Myocyte (in vitro differentiated cells): ENCODE measurements around the gene EFNB1. TPM values are rescaled to one million over a fixed set of nuclear protein-coding genes. Genes with fewer than 3 reads are reported as not detected.

Experiments used
- DNase-seq: peaks from one replicate; pipeline ENCODE4 v3.0.0-alpha.2; 2012; ENCODE audit warnings: low read depth
- total RNA-seq: library from RNA; depleted of rRNA; stranded (reverse); fragments of >200 nt; gene quantifications from 2 replicates; pipeline ENCODE4 v1.2.3, GENCODE V29; 2014

Gene EFNB1
- total RNA-seq, 1 donor from 2014 or later = 4.8 TPM

- peak; percentile 35 for DNase-seq
These were observed 14.2 kb downstream of the EFNB1 start for GRCh38 chrX:68842781-68843581.

DNA sequence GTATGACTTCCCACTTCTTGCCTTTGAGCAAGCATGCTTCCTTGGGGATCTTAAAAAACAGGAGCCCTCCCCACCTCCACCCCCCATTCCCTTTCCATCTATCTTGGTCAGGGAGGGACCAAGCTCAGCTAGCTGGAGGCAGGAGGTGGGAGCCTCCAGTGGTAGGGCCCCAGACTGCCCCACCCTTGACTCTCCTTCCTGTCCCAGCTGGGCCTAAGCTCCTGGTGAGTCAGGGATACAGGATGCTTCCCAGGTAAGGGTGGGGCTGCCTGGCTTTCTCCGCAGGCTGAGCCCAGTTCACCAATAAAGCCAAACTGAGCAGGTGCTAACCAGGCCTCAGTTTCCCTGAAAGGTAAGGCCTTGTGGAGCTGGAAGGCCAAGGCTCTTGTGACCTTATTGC lies 15.2 kb downstream of the EFNB1 start:
- DNase-seq = no peak

DNA sequence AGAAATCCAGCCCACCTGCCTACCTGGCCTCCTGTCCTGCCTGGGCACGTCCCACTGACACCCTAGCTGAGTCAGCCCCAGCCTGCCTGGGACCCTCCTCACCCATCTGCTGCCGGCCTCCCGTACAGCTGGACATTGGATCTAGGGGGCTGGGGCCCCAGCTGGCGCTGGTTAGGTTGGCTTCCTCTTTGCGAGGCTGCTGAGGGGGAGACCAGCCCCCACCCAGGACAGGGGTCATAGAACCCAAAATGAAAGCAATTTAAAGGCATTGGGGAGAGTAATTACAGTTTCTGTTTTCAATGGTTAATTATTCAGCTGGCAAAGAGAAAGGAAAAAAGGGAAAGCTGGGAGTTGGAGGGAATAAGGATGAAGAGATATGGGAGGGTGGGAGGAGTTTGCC lies 15.8 kb downstream of the EFNB1 start:
- DNase-seq = no peak

DNA sequence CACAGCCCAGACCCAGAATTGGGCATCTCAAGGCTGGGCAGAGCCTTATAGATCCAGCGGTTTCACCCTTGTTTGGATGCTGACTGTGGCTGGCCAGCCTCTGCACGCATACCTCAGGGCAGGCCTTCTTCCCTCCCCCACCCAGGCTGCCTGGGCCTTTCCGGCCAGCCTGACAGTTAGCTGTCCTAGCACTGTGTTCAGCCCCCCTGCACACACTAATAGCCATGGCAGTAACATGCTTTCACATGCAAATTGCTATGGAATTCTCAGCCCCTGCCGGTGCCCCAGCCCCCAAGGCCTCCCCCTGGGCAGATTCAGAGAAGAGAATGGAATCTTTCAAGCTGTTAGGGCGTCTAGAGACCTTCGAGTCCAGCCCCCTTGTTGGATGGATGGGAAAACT lies 17.7 kb downstream of the EFNB1 start:
- no peak for DNase-seq

GRCh38 chrX:68847172-68847571 lies 18.4 kb downstream of the EFNB1 start:
- DNase-seq = no peak

- DNase-seq = no peak
These were observed 19.5 kb downstream of the EFNB1 start for GRCh38 chrX:68848189-68848940.

DNA sequence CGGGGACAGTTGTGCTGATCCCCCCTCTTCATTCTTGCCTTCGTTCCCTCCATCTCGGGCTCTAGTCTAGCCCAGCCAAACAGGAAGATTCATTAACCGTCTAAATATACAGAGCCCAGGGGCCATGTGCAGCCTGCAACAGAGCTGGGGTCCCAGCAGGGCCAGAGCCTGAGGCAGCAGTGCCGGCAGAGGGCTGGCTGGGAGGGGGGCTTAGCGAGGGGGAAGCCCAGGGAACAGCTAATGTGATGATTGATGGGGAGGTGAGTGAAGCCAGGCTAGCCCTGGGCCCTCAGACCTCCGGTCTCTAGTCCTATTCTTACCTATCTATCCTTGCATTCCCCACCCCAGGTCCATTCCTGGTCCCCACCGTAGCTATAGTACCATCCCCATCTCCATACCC lies 22.3 kb downstream of the EFNB1 start:
- DNase-seq = no peak

- no peak for DNase-seq
These were observed 23.2 kb downstream of the EFNB1 start for GRCh38 chrX:68852046-68852445.

DNA sequence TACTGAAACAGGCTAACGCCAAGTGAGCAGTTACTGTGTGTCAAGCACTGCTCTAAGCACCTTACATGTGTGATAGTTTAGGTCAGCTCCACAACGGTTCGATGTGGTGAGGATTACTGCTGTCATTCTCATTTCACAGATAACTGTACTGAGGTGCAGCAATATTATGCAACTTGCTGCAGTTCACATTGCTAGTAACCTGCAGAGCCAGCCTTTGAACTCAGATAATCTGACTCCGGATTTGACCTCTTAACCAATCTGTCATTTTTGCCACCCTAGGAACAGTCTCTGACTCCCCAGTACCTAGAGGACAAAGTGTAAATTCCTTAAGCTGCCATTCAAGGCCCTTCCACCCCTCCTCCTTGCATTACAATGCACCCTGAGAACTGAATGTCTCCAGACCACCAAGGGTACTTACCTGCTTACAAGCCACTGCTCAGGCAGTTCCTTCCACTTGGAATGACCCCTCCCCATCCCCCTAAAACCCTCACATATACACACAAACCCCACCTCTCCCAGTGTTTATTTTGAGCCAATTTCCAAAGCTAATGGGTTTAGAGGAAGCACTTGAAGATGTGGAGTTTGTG lies 24.9 kb downstream of the EFNB1 start:
- no peak for DNase-seq

- no peak for DNase-seq
These were observed 36.5 kb downstream of the EFNB1 start for GRCh38 chrX:68865300-68865699.

GRCh38 chrX:68865926-68866325 lies 37.1 kb downstream of the EFNB1 start:
- DNase-seq = no peak

- DNase-seq = peak; percentile 0
These were observed 38.8 kb downstream of the EFNB1 start for GRCh38 chrX:68867458-68868112.

GRCh38 chrX:68868316-68868715 lies 39.5 kb downstream of the EFNB1 start:
- peak; percentile 0 for DNase-seq

- DNase-seq = no peak
These were observed 40.3 kb downstream of the EFNB1 start for GRCh38 chrX:68868902-68869800.

DNA sequence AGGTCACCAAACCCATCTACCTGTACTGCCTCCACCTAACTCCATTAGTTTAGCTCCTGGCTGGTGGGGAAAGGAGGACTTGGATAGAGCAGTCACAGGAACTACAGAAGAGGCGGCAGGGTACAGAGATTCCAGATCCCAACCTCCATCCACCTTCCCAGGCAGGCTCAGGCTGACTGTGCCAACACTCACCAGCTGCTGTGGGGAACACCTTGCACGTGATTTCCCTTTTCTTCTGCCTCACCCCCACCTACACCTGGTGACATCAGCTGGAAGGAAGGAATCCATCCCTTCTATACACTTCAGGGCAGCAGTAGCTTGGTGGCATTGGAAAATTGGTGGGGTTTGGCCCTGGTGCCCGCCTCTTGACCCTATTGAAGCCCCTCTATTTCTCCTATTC lies 41.5 kb downstream of the EFNB1 start:
- DNase-seq = no peak

- DNase-seq = no peak
These were observed 43.4 kb downstream of the EFNB1 start for GRCh38 chrX:68872171-68872570.

DNA sequence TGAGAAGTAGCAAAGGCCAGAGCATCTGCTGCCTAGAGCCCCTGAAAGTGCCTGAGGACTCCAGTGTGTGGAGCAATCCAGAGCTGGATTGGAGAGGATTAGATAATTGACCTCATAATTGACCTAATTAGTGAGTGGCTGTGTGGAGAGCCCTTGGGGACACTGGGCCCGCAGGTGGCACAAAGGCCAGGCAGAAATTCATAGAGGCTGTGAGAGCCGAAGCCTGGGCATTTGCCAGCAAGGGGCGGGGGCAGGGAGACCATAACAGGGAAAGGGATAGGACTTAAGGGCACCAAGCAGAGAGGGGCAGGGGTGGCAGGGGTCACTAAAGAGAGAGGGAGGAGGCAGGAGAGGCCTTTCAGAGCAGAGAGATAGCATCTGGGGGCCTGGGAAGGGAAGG lies 45.3 kb downstream of the EFNB1 start:
- DNase-seq = no peak

GRCh38 chrX:68876731-68877130 lies 47.9 kb downstream of the EFNB1 start:
- no peak for DNase-seq

DNA sequence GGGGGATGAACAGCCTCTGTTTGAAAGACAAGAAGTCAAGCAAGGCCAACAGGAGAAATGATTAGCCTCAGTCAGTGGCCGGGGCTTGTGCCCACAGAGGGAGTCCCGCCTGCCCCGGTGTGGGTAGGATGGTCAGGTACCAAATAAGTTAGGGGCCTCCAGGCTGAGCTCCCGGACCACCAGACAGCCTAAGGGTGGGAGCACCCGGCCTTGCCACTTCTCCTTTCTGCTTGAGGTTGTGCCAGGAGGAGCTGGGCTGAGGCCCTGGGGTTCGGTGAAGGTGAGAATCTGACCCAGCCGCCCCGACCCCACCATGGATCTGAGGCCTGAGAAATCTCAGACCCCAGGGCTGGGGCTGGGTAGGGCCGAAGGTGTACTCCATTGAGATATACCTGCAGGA lies 48.8 kb downstream of the EFNB1 start:
- no peak for DNase-seq

DNA sequence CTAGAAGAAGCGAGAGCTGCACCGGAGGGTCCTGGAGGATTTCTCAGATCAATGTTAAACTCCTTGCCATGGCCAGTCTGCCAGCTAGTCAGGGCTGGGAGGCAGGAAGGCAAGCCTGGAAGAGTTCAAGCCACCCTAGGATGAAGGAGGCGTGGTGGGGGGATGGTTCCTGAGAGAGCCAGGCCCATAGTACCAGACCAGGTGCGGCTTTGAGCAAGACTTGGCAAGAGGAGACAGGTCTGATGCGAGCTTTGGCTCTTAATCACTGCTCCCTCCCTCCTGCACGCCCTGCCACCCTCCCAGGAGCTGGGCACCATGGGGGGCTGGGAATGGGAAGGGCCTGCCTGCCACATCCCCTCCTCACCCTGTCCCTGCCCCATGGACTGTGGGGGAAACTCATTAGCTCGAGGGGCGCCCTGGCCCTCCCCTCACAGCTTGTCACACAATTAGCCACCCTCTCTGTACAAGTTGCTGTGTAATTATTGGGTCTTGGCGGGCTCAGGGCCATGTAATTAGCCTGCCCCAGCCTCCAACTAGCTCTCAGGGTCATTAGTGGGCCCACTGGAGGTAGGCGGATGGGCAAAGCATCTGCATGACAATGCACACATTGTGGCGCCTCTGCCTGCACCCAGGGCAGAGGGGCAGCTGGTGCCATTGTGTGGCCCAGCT lies 50.3 kb downstream of the EFNB1 start:
- DNase-seq = no peak
